Measurements from ENCODE around the gene PTPN21.
"Not testable (repeated sequence)": the region's sequence is repeated elsewhere in the genome, so short reads cannot be mapped to it uniquely, and the experiment has no call there.

PTPN21 gene

GRCh38 chr14:88551980-88552431, 2.8 kb downstream of the PTPN21 start:
- no peak for DNase-seq (ENCODE audit: low read depth in 2 of 2)

DNA sequence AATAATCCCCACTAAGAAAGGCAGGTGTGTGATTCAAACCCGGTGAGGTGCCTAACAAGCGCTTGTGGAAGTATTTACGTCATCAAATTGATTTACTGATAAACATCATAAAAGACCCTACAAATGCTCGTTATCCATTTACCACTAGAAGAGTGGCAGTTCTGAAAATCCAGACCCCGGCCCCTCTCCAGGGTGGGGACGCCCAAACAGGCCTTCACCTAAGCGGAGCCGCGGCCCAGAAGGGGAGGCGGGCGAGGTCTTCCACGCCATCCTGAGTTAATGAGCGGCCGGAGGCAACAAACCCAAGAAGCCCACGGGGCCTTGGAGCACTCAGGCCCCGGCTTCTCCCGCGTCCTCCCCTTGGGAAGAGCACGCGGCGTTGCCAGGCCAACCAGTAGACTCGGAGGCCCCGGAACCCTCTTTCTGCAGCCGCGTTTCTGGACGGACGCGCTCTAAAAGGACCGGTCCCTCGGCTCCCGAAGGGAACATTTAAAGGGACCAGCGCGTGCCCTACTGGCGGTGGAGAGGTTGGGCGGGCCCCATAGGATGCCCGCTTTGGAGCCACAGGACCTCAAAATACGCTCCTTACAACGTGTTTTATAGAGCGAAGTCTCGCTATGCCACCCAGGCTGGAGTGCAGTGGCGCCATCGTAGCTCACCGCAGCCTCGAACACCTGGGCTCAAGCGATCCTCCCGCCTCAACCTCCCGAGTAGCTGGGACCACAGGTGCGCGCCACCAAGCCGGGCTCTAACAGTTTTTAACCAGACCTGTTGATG, 3.5 kb downstream of the PTPN21 start:
- no peak for DNase-seq (ENCODE audit: low read depth in 2 of 2)

- no peak for DNase-seq (ENCODE audit: low read depth in 2 of 2)
These were observed 4.7 kb downstream of the PTPN21 start for GRCh38 chr14:88550078-88550477.

DNA sequence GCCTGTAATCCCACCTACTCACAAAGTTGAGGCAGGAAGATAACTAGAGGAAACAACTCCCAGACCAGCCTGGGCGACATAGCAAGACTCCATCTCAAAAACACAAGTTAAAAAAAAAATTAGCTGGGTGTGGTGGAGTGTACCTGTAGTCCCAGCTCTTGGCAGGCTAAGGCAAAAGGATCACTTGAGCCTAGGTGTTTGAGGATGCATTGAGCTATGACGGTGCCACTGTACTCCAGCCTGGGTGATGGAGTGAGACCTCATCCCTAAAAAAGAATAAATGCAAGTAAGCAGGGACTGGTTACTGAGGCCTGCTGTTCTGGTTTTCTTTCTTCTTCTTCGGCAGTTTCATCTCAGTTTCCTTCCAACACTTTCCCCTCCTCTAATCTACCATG, 7.4 kb downstream of the PTPN21 start:
- DNase-seq (ENCODE audit: low read depth in 2 of 2) = no peak

DNA sequence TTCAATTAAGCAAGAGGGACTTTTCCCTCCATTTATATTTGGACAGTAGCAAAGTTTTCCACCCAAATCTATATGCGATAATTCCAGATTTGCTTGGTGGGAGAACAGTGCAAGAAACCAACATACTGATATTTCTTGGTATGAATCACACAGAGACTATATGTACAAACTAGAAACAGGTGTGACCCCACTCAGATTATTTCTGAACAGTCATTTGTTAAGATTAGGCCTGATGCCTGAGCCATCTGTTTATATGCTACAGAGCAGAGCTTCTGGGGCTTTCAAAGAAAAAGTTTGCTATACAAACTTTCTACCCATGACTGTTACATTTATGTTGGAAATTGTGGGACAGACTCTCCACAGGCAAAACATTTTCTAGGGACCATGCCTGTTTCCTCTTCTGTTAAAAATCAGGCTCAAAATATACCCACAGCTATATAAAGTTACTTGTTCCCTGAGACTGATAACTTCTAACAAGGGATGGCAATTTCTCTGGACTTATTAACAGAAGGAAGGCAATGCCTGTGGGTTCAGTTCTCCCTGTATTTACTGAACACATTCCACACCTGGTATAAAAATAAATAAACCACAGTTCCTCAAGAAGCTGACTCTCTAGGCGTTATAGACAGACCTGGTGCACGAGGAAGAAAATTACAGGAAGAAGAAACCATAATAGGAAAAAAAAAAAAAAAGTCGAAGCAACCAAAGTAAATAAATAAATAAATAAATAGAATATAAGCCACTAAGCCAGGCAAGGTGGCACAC, 8.0 kb downstream of the PTPN21 start:
- no peak for DNase-seq (ENCODE audit: low read depth in 2 of 2)

GRCh38 chr14:88545256-88545655, 9.6 kb downstream of the PTPN21 start:
- no peak for DNase-seq (ENCODE audit: low read depth in 2 of 2)

DNA sequence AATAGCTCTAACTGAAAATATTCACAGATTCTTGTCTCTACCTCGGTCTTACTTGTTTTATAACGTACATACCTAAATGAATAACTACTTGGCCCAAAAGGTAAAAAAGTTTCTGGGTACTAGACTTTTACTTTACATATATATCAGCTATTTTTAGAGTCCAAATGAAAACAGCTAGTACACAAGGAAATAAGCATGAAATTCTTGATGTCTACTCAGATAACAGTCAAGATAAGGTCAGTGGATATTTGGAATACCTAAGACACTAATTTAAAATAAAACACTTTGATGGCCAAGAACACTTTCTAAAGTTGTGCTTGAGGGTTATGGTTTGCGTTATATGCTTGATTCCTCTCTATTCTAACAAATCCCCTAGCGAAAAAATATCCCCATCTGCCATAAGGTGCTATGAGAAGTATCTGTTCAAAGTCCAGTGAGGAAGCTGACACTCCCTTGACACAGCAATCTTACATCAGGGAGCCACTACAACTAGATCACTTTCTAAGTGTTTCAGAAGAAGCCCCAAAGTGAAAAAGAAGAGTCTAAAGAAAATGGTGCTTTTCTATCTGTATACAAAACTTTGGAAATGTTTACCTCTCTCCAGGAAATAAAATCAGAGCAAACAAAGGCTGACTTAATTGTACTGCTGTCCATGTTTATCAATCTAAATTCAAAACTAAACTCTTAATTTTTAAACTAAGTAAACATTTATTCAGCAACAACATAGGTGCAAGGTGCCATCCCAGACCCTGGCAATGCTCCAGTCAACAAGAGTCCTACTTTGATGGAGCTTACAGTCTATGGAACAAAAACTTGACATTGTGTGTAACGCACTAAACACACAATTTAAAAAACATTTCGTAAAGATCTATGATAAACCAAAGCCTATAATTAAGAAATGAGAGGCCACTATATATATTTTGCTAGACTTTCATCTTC, 11.7 kb downstream of the PTPN21 start:
- DNase-seq (ENCODE audit: low read depth in 2 of 2) = no peak

DNA sequence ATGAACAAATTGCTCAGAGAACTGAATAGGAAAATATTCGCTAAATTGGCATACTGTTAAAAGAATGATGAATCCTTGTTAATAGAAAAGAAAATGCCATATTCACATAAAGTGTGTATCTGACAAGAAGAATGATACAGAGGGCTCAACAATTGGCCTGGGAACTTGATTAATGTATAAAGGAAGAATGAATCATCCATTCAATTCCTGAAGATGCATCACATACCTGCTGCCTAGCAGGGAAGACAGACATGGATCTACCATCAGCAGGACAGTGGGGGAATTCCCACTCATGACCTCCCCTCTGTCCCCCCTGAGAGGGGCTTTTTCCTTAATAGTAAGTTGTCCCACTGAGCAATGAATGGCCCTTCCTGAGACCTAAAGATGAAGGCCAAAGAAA, 13.5 kb downstream of the PTPN21 start:
- no peak for DNase-seq (ENCODE audit: low read depth in 2 of 2)

GRCh38 chr14:88535813-88536212, 19.0 kb downstream of the PTPN21 start:
- no peak for DNase-seq (ENCODE audit: low read depth in 2 of 2)

DNA sequence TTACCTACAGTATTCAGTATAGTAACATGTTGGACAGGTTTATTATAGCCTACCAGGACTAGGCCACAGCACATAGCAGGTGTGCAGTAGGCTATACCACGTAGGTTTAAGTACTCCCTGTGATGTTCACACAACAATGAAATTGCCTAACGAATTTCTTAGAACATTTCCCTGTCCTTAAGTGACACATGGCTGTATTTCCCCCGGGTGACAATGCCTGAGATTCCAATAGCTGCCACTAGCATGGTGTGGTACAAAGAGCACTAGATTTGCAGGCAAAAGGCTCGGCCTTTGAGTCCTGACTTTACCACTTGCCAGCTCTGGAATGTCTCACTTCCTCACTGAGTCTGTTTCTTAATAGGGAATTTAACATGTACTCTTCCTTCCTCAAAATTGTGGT, 19.7 kb downstream of the PTPN21 start:
- no peak for DNase-seq (ENCODE audit: low read depth in 2 of 2)

DNA sequence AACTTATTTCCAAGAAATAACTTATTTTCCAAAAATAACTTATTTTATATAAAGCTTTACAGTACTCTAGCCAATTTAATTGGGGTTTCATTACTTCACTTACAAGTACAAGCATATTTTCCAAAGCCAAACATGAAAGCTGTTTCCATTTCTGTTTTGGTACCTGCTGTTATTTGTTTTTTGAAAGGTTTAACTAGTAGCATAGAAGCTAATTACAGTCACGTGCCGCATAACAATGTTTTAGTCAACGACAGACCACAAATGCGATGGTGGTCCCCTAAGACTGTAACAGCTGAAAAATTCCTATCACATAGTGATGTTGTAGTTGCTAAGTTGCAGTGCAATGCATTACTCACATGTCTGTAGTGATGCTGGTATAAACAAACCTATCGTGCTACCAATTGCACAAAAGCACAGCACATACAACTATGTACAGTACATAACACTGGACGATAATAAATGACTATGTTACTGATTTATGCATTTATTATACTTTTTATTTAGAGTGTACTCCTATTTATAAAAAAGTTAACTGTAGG, 21.7 kb downstream of the PTPN21 start:
- no peak for DNase-seq (ENCODE audit: low read depth in 2 of 2)

DNA sequence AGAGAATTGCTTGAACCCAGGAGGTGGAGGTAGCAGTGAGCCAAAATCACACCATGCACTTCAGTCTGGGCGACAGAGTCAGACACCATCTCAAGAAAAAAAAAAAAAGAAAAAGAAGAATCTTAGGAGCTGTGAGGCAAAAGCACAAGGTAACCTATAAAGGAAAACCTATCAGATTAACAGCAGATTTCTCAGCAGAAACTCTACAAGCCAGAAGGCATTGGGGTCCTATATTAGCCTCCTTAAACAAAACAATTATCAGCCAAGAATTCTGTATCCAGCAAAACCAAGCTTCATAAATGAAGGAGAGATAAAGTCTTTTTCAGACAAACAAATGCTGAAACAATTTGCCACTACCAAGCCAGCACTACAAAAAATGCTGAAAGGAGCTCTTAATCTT, 24.9 kb downstream of the PTPN21 start:
- not testable (repeated sequence) for DNase-seq (ENCODE audit: low read depth in 2 of 2)

DNA sequence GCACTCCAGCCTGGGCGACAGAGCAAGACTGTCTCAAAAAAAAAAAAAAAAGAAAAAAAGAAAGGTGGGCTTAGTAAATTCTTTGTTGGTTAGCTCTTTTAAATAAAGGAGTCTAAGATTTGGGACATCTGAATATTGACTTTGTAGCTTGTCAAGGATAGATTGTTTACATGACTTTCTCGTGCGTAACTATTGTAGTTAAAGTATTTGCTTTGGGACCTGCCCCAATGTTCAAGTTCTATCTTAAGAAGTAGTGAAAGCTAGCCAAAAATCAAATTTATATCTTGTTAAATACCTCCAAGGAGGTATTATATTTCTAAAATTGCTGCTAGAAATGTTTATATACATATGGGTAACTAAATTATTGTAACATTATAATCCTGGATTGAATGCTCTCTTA, 32.4 kb downstream of the PTPN21 start:
- DNase-seq (ENCODE audit: low read depth in 2 of 2) = no peak

DNA sequence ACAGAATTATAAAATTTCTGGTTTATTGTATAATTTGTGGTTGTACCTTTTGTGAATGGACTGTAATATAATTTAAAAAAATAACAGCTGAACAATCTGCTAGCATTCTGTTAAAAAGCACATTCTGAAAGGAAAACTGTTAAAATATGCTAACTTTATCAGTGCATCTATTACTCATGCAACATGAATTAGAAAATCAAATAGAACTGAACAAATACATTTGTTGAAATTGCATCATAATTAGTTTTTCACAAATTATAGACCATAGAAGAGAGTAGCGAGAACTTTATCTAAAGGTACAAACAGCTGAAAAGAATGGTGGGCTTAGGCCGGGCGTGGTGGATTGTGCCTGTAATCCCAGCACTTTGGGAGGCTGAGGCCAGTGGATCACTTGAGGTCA, 33.0 kb downstream of the PTPN21 start:
- DNase-seq (ENCODE audit: low read depth in 2 of 2) = no peak

DNA sequence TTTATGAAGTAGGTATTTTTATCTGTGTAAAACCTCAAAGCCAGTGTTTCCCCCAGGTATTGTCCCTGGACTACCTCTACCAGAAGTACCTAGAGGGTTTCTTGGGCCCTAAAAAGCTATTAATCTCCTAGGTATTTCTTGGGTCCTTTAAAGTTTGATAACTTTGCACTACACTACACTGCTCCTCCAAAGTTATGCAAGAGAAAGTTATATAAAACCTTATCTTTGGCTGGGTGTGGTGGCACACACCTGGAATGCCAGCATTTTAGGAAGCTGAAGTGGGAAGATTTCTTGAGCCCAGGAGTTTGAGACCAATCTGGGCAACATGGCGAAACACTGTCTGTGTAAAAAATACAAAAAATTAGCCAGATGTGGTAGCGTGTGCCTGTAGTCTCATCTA, 34.9 kb downstream of the PTPN21 start:
- DNase-seq (ENCODE audit: low read depth in 2 of 2) = no peak

- DNase-seq (ENCODE audit: low read depth in 2 of 2) = no peak
These were observed 36.0 kb downstream of the PTPN21 start for GRCh38 chr14:88518592-88519512.

- DNase-seq (ENCODE audit: low read depth in 2 of 2) = no peak
These were observed 37.9 kb downstream of the PTPN21 start for GRCh38 chr14:88516861-88517357.

- no peak for DNase-seq (ENCODE audit: low read depth in 2 of 2)
These were observed 39.1 kb downstream of the PTPN21 start for GRCh38 chr14:88515499-88516221.

DNA sequence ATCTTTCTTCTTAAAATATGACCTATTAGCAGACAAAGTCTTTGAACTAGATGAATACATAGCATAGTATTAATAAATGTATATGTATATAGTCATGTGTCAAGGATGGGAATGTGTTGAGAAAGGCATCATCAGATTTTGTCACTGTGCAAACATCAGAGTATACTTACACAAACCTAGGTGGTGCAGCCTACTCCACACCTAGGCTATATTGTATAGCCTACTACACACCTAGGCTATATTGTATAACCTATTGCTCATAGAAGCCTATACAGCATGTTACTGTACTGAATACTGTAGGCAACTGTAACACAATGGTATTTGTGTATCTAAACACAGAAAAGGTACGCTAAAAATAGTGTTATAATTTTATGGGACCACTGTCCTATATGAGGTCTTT, 47.6 kb downstream of the PTPN21 start:
- no peak for DNase-seq (ENCODE audit: low read depth in 2 of 2)

DNA sequence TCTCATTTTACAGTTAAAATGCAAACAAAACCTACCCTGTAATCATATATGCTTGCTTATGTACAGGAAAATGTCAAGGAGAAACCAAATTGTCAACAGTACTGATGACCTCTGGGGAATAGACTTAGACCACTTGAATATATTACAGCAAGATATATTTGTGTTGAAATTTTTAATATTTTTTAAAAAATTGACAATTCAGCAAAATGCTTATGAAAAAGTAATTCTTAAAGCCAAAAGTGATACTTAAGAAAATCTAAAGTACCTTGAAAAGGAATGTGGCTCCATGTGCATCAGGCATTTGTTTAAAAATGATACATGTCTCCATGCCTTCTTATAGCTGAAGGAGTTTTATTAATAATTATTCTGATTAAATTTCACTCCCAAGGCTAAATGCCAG, 49.2 kb downstream of the PTPN21 start:
- DNase-seq (ENCODE audit: low read depth in 2 of 2) = no peak

Data from stimulated activated CD8-positive, alpha-beta memory T cell treated with anti-CD3 and anti-CD28 coated beads, Interleukin-15, amount 100 ng/mL, for 4 hours (primary cell).